Left renal pelvis (tissue), 4 donors: Measurements from ENCODE around the gene BLOC1S6. TPM values are rescaled to one million over a fixed set of nuclear protein-coding genes. Genes with fewer than 3 reads are reported as not detected.

Experiments used
- DNase-seq, 4 donors: peaks; one replicate each; pipeline ENCODE4 v3.0.0-alpha.2; 2013; ENCODE audit warnings: low read depth in 4 of 4, low spot score in 3 of 4
- polyA plus RNA-seq, 4 donors: library from polyadenylated mRNA; unstranded; fragments of 120-200 nt; gene quantifications; one replicate each; pipeline ENCODE4 v1.2.1, GENCODE V29; 2013; ENCODE audit not compliant: insufficient read length in 4 of 4

BLOC1S6 gene, protein sequence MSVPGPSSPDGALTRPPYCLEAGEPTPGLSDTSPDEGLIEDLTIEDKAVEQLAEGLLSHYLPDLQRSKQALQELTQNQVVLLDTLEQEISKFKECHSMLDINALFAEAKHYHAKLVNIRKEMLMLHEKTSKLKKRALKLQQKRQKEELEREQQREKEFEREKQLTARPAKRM
- 10 to 100 TPM; 48.4 to 57.4 (median 50.3) TPM for polyA plus RNA-seq

GRCh38 chr15:45587095-45587862 is at the start of gene BLOC1S6:
Gene BLOC1S6, plus strand, starts transcription at chr15:45587379. Its CDS starts 65 bp downstream, at chr15:45587444.
- DNase-seq: peak; percentile 83 to 93 (median 91)

GRCh38 chr15:45539680-45540079 is 47.5 kb upstream of the BLOC1S6 start:
- no peak for DNase-seq

DNA sequence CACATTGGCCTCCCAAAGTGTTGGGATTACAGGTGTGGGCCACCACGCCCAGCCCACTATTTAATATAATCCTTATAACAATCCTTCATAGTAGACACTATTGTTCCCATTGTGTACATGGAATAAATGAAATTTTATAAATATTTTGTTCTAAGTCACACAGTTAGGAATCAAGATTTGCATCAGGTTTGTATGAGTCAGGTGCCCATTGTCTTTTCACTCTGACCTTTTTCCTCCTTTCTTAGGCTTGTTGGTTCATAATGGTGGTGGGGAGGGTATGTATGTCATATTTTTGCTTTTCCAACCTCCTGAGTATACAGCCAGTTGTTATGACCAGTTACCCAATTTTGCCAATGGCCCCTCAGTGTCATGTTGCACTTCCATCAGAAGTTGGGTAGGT is 46.6 kb upstream of the BLOC1S6 start:
- no peak for DNase-seq

DNA sequence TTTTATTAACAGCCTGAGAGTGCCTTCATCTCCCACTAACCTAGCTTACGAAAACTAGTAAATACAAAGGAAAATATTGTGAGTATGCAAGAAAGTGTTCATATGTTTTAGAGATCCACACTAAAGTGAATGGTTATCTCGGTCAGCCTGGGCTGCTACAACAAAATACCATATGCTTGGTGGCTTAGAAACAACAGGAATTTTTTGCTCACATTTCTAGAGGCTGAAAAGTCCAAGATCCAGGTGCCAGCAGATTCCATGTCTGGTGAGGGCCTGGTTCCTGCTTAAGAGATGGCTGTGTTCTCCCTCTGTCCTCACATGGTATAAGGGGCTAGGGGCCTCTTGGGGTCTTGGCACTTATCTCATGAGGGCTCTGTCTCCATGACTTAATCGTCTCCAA is 44.1 kb upstream of the BLOC1S6 start:
- DNase-seq: no peak

GRCh38 chr15:45544266-45545023 is 42.7 kb upstream of the BLOC1S6 start:
- DNase-seq: no peak

DNA sequence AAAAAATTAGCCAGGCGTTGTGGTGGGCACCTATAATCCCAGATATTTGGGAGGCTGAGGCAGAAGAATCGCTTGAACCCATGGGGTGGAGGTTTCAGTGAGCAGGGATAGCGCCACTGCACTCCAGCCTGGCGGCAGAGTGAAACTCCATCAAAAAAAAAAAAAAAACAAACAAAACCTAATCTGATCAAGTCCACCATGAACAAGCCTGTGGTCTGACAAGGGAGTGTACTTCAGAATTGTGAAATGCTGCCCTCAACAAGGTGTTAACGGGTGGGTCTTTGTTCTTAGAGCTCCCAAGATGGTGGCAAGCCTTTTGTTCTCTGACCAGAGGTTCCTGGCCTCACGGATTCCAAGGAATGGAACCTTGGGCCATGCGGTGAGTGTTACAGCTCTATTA is 40.4 kb upstream of the BLOC1S6 start:
- no peak for DNase-seq

DNA sequence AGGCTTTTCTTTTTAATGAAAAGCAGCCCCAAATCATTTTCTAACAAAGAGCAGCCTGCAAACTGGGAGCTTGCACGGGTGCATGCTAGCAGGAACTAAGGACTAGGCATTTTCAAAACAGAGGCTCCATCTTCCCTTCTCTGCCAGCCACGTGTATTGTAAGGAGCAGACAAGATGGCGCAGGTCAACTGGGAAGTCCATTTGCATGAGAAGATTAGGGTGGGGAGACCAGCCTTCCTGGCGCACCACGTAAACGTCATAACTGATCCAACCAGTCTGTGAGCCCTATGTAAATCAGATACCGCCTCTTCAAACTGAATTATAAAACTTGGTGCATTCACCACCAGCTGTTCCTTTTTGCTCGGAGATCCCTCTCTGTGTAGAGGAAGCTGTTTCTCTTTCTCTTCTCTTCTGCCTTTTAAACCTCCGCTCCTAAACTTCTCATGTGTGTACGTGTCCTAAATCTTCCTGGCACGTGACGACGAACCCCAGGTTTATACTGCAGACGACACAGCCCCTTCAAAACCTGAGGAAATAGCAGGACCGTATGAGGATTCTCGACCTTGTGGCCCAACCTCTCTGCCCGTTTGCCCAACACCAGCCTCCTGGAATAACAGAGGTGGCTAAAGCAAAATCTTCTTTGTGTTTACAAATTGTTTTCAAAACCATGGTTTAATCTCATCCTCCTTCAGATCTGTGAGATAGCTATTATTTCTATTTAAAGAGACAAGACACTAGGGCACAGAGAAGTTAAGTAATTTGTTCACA is 38.2 kb upstream of the BLOC1S6 start:
- DNase-seq: no peak

GRCh38 chr15:45549541-45550220 is 37.5 kb upstream of the BLOC1S6 start:
- DNase-seq: no peak

GRCh38 chr15:45550436-45550835 is 36.7 kb upstream of the BLOC1S6 start:
- DNase-seq: no peak

DNA sequence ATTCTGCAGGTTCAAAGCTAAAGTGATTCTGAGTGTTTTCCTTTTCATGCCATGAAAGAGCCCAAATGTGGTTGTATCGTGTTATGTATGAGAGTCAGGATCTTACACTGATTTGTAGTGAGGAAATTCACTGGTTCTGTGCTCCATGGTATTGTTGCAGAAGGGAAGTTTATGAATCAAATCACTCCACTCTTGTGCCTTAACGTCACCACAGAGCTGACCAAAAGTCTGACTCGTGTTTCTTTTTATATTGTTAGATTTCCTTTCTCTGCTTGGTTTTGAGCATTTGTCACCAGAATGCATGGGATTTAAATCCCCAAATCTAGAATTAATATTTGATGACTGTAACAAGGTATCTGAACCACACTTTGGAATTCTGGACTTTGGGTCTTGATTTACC is 35.5 kb upstream of the BLOC1S6 start:
- no peak for DNase-seq

DNA sequence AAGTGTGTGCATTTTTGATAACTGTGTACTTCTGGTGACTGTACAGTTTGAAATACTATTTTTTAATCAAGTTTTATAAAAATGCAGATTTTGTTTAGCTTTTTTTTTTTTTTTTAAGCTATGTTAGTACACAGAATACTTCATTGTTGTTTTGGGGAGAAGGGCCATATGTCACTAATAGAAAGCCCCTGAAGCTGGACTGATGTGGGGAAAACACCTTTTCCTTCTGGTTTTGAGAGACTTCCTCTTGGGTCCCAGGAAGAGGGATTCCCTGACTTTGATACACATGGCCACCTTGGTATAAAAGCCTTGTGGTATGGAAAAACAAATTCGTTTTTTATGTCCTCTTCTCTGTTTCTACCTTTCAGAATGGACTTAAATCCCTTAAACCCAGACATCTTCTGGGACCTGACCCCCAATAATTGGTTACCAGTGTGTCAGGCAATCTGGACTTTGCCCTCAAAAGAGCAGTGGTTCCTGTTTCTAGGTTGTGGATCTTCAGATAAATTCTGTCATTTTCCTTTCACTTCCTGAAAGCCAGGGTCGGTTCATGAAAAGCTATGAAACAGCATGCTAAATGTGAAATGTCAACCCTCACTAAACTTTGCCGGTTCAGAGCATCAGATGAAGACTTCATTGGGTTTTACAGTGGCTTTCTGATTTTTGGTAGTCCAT is 31.1 kb upstream of the BLOC1S6 start:
- DNase-seq: no peak

DNA sequence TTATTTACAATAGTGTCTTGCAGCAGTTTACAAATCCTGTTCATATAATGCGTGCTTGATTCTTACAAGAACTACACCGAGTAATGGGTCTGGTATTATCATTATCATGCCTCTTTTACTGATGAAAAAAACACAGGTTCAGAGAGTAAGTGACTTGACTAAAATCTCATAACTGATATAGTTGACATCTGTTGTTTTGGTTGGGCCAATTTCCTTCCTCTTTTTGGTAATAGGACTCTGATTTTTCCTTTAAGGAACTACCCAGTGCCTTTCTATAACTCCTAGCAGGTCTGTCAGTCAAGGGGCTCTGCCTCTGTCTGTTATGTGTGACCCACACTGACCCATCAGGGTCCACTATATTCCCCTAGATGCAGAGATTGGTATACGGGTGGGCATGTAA is 14.6 kb upstream of the BLOC1S6 start:
- DNase-seq: no peak

DNA sequence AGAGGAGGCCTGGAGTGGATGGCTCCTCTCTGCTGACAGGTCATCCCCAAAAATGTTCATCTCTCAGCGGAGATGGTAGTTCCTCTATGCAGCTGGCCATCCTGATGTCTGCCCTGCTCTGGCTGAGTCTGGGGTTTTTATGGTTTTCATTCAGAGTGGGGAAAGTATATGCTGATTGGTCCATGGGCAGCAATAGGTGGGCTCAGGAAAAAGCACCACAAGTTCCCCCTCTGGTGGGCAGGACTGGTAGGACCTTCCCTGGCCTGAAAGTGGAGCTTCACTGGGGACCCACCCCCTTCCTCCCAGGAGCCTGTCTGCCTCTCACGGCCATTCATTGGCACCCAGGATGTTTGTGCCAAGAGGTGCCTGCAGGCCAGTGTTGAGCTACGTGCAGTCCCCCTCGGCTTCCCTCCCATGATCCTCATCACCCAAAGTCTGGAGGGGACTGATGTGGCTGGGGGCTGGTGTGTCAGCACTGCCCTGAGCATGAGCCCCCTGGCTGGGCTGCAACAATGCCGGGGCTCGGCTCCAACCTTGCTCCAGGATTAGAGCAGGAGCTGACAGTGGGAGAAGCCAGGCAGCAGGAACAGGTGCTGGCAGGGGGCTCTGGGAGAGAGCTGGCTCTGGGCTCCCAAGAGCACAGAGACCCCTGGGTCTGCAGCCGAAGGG is 13.1 kb upstream of the BLOC1S6 start:
- no peak for DNase-seq

- DNase-seq: no peak
These were observed 5.3 kb upstream of the BLOC1S6 start for GRCh38 chr15:45581919-45582318.

- no peak for DNase-seq
These were observed 3.2 kb upstream of the BLOC1S6 start for GRCh38 chr15:45583731-45584639.

GRCh38 chr15:45585069-45585791 is 1.9 kb upstream of the BLOC1S6 start:
- DNase-seq: no peak

DNA sequence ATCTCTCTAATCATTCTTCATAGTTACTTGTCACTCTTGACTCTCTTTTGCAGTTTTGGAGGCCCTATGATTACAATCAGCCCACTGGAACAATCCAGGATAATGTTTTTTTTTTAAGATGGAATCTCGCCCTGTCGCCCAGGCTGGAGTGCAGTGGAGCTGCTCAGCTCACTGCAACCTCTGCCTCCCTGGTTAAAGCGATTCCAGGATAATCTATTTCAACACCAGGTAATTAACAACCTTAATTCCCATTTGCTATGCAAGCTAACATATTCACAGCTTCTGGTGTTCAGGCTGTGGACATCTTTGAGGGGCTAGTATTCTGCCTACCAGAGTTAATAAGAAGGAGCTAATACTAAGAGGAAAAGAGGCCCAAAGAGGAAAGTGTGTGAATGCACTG is 1.1 kb upstream of the BLOC1S6 start:
- no peak for DNase-seq
